SH-SY5Y (cell line): Measurements from ENCODE around the gene ZSCAN22.

ENCODE experiments used
- GATA2 ChIP-seq: IDR thresholded peaks from 2 replicates; pipeline ENCODE4 v1.6.1; 2011; ENCODE audit warnings: mild to moderate bottlenecking, low read depth, low read length
- GATA3 ChIP-seq: IDR thresholded peaks from 2 replicates; pipeline ENCODE4 v1.6.1; 2011; ENCODE audit warnings: low read depth, mild to moderate bottlenecking, low read length, moderate library complexity

DNA sequence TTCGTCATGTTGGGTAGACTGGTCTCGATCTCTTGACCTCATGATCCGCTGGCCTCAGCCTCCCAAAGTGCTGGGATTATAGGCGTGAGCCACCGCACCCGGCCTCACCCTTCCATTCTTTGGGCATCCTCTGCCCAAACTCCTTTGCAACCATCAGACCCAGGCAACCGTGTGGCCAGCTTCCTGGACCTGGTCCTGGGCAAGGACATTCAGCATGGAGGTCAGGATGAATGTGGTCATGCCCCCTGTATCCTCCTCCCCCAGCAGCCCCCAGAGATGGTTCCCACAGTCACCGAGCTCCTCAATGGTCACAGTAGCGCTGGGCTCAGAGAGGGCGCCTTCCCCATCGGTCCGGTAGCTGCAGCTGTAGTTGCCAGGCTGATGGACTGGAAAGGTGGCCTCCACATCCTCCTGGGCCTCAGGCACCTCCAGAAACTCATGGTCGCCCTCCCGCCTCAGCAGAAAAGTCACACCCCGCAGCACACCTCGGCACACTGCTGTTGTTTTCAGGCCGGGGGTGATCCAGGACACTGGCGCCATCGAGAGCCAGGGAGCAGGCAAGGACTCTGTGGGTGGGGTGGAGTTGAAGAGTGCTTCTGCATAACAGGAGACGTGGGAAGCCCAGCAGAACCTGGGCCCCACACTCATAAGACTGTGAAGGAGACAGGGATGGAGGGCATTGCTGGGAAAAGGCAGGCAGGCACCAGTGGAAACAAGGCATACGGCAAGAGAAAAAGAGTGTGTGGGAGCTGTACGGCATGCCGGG, 25.4 kb downstream of the ZSCAN22 start:
- TF ChIP-seq GATA3 (no peak), GATA2 (no peak)
